HG03196 (cell line): ENCODE measurements around the gene GJB1.
"Not testable (repeated sequence)": the region's sequence is repeated elsewhere in the genome, so short reads cannot be mapped to it uniquely, and the experiment has no call there.

Experiments used
- ATAC-seq: cut with Tn5 transposase; IDR thresholded peaks from one replicate; pipeline ENCODE4 v1.9.1; 2021; ENCODE audit not compliant: unreplicated experiment

GJB1 gene

GRCh38 chrX:71254092-71254963, 31.3 kb downstream of the GJB1 start, which contains the start of gene ZMYM3:
Gene ZMYM3 (minus strand): TSS chrX:71254140. CDS start chrX:71253255, 885 bp downstream.
- peak; percentile 69 for ATAC-seq

- no peak for ATAC-seq
Observed at GRCh38 chrX:71256051-71256450, 33.0 kb downstream of the GJB1 start.

GRCh38 chrX:71256856-71257255, 33.8 kb downstream of the GJB1 start:
- no peak for ATAC-seq

GRCh38 chrX:71268624-71269023, 45.6 kb downstream of the GJB1 start:
- not testable (repeated sequence) for ATAC-seq

- no peak for ATAC-seq
Observed at GRCh38 chrX:71269801-71270395, 46.9 kb downstream of the GJB1 start.

GRCh38 chrX:71272313-71272712, 49.3 kb downstream of the GJB1 start:
- not testable (repeated sequence) for ATAC-seq
